ENCODE data around the gene CBX1. TPM values are rescaled to one million over a fixed set of nuclear protein-coding genes. Genes with fewer than 3 reads are reported as not detected.

The CBX1 gene
- total and polyA plus RNA-seq, 2 of the 13 experiments (the other 11 are each of a cell fraction or from before 2014, with no cell fraction given) = 17.8 to 108 TPM

- TF ChIP-seq NR2F6 (IDR thresholded peaks at IDR 0.05) (no peak), NR2F6 (CRISPR knock-in tag; IDR thresholded peaks at IDR 0.05) (no peak), POLR2AphosphoS2 (IDR thresholded peaks at IDR 0.05; ENCODE audit: low read depth, low read length) (no peak), TRIM24 (CRISPR knock-in tag; IDR thresholded peaks at IDR 0.05) (no peak), MBNL3 (CRISPR knock-in tag; conservative IDR thresholded peaks at IDR 0.05) (no peak), ERF (CRISPR knock-in tag; IDR thresholded peaks at IDR 0.05) (0 out of 2 replicates have a peak, but pooled peaks have one; percentile 26), ZNF264 (CRISPR knock-in tag; IDR thresholded peaks at IDR 0.05) (no peak)
Observed at GRCh38 chr17:48131216-48131824, 30.0 kb upstream of the CBX1 start (continued).

GRCh38 chr17:48129981-48130380, 28.7 kb upstream of the CBX1 start:
- no peak for TF ChIP-seq AHR (CRISPR knock-in tag; IDR thresholded peaks at IDR 0.05)
- no peak for TF ChIP-seq TCF7 (IDR thresholded peaks at IDR 0.05; ENCODE audit: low read depth)
- no peak for TF ChIP-seq PAWR (CRISPR knock-in tag; IDR thresholded peaks at IDR 0.05; ENCODE audit: borderline replicate concordance)
- TF ChIP-seq ZBTB7A (CRISPR knock-in tag; IDR thresholded peaks at IDR 0.05) = no peak
- H3K4me1 ChIP-seq (ENCODE audit: insufficient read depth, low read length) = no peaks in the 10 kb centered on the region
- H3K36me3 ChIP-seq (replicated peaks in 1 of 2; ENCODE audit: control insufficient read depth in 1 of 2, insufficient read depth in 2 of 2, low read length in 2 of 2) = no peaks in the 10 kb centered on the region
- H3K27me3 ChIP-seq (ENCODE audit: control insufficient read depth in 1 of 2, insufficient read depth in 2 of 2, low read length in 2 of 2) = peaks cover 0 to 6% of the 10 kb centered on the region in 2 experiments; a peak in 1 of 5 replicates
- BruUV-seq (replicated peaks) = no TSS peak
- H3K79me2 ChIP-seq (ENCODE audit: insufficient read depth, low read length) = no peaks in the 10 kb centered on the region
- no peak for ATAC-seq
- H3K27ac ChIP-seq (ENCODE audit: extremely low read length, insufficient read depth, low read length) = no peak overlapping the region
- H3K9me3 ChIP-seq (ENCODE audit: low read length) = no peaks in the 10 kb centered on the region
- POLR2A ChIA-PET = interaction anchor here (0.9 kb wide), 1 partner anchor 105 kb away, joined by 3 read pairs; no protein-coding TSS in a partner anchor
- 55% methylated on average over 5 of the region's 5 CpGs for WGBS (ENCODE audit: low lambda C conversion rate)
- in situ Hi-C loops (cut with HindIII; ENCODE audit: extremely low pct_ligation_motif_present, low pct_unique_long_range_greater_than_20kb) = loop anchor here (5.0 kb wide), 2 partner anchors 48 to 103 kb away; no protein-coding TSS in a partner anchor
- H4K20me1 ChIP-seq (ENCODE audit: insufficient read depth, low read length) = no peaks in the 10 kb centered on the region
- CTCF ChIA-PET (ENCODE audit: low intra/inter-chr PET ratio, low total read pairs) = interaction anchor here (2.1 to 3.0 kb wide), 2 partner anchors 50 to 104 kb away, joined by 31 to 42 read pairs; no protein-coding TSS in a partner anchor
- no peak for DNase-seq (ENCODE audit: low spot score)
- FAIRE-seq = no peak
- intact Hi-C loops (cut with micrococcal nuclease; ENCODE audit: unreplicated experiment) = no loop called here
- no peak overlapping the region for H3K4me2 ChIP-seq (ENCODE audit: low read depth, low read length)
- no peak overlapping the region for H3K9ac ChIP-seq (ENCODE audit: insufficient read depth, low read depth, low read length)
- no peak overlapping the region for H2AFZ ChIP-seq (ENCODE audit: low read length)
- no peak overlapping the region for H3K4me3 ChIP-seq (replicated peaks in 1 of 3; ENCODE audit: insufficient read depth in 1 of 3, low read depth in 2 of 3, low read length in 3 of 3)
